Measurements from ENCODE around the gene MAP4K4. TPM values are rescaled to one million over a fixed set of nuclear protein-coding genes. Genes with fewer than 3 reads are reported as not detected.

MAP4K4 gene
- total RNA-seq, 1 experiment from 2014 or later, result 2.7 TPM

- H2AFZ ChIP-seq (ENCODE audit: low read length), result no peak overlapping the region
- no peaks in the 10 kb centered on the region for H3K4me1 ChIP-seq (ENCODE audit: low read length)
- H3K27ac ChIP-seq (ENCODE audit: low read length), result no peak overlapping the region
- DNase-seq, result no peak
- H3K4me2 ChIP-seq (ENCODE audit: low read depth, low read length, poor library complexity, severe bottlenecking), result no peak overlapping the region
- no peaks in the 10 kb centered on the region for H3K36me3 ChIP-seq (ENCODE audit: insufficient read depth, low read length)
- H3K9me2 ChIP-seq (replicated peaks; ENCODE audit: insufficient read depth, low read length), result no peaks in the 10 kb centered on the region
- H3K27me3 ChIP-seq (ENCODE audit: low read length), result no peaks in the 10 kb centered on the region
- peaks cover 3% of the 10 kb centered on the region; the same call in 1 of the 2 replicates for H4K20me1 ChIP-seq (ENCODE audit: insufficient read depth, low read depth, low read length)
- H3K79me2 ChIP-seq (ENCODE audit: low read length), result no peaks in the 10 kb centered on the region
- H3K4me3 ChIP-seq (ENCODE audit: low read length), result no peak overlapping the region
- no peak overlapping the region for H3K9ac ChIP-seq (ENCODE audit: low read length)
- no peaks in the 10 kb centered on the region for H3K9me3 ChIP-seq (ENCODE audit: low read length)
Observed at GRCh38 chr2:101830555-101830954, 133.0 kb downstream of the MAP4K4 start.

GRCh38 chr2:101831351-101831865 lies 133.9 kb downstream of the MAP4K4 start:
- no peaks in the 10 kb centered on the region for H3K79me2 ChIP-seq (ENCODE audit: low read length)
- H3K27me3 ChIP-seq (ENCODE audit: low read length), result no peaks in the 10 kb centered on the region
- no peak overlapping the region for H3K4me3 ChIP-seq (ENCODE audit: low read length)
- H3K9me3 ChIP-seq (ENCODE audit: low read length), result no peaks in the 10 kb centered on the region
- H3K27ac ChIP-seq (ENCODE audit: low read length), result no peak overlapping the region
- H4K20me1 ChIP-seq (ENCODE audit: insufficient read depth, low read depth, low read length), result peaks cover 3% of the 10 kb centered on the region; the same call in 1 of the 2 replicates
- H3K9me2 ChIP-seq (replicated peaks; ENCODE audit: insufficient read depth, low read length), result no peaks in the 10 kb centered on the region
- DNase-seq, result peak; percentile 72
- no peaks in the 10 kb centered on the region for H3K36me3 ChIP-seq (ENCODE audit: insufficient read depth, low read length)
- H2AFZ ChIP-seq (ENCODE audit: low read length), result no peak overlapping the region
- no peaks in the 10 kb centered on the region for H3K4me1 ChIP-seq (ENCODE audit: low read length)
- H3K4me2 ChIP-seq (ENCODE audit: low read depth, low read length, poor library complexity, severe bottlenecking), result no peak overlapping the region
- H3K9ac ChIP-seq (ENCODE audit: low read length), result no peak overlapping the region

- H3K27me3 ChIP-seq (ENCODE audit: low read length), result no peaks in the 10 kb centered on the region
- no peaks in the 10 kb centered on the region for H3K9me3 ChIP-seq (ENCODE audit: low read length)
- no peak for DNase-seq
- H3K9ac ChIP-seq (ENCODE audit: low read length), result no peak overlapping the region
- H3K36me3 ChIP-seq (ENCODE audit: insufficient read depth, low read length), result no peaks in the 10 kb centered on the region
- no peaks in the 10 kb centered on the region for H3K79me2 ChIP-seq (ENCODE audit: low read length)
- no peaks in the 10 kb centered on the region for H3K4me1 ChIP-seq (ENCODE audit: low read length)
- H3K4me2 ChIP-seq (ENCODE audit: low read depth, low read length, poor library complexity, severe bottlenecking), result no peak overlapping the region
- H3K9me2 ChIP-seq (replicated peaks; ENCODE audit: insufficient read depth, low read length), result no peaks in the 10 kb centered on the region
- no peak overlapping the region for H3K4me3 ChIP-seq (ENCODE audit: low read length)
- no peak overlapping the region for H2AFZ ChIP-seq (ENCODE audit: low read length)
- peaks cover 3% of the 10 kb centered on the region; the same call in 1 of the 2 replicates for H4K20me1 ChIP-seq (ENCODE audit: insufficient read depth, low read depth, low read length)
- H3K27ac ChIP-seq (ENCODE audit: low read length), result no peak overlapping the region
Observed at GRCh38 chr2:101832114-101832513, 134.6 kb downstream of the MAP4K4 start.

GRCh38 chr2:101833890-101834523 lies 136.5 kb downstream of the MAP4K4 start:
- H3K4me1 ChIP-seq (ENCODE audit: low read length), result no peaks in the 10 kb centered on the region
- H2AFZ ChIP-seq (ENCODE audit: low read length), result no peak overlapping the region
- no peak overlapping the region for H3K4me2 ChIP-seq (ENCODE audit: low read depth, low read length, poor library complexity, severe bottlenecking)
- H3K9me3 ChIP-seq (ENCODE audit: low read length), result no peaks in the 10 kb centered on the region
- no peaks in the 10 kb centered on the region for H3K9me2 ChIP-seq (replicated peaks; ENCODE audit: insufficient read depth, low read length)
- no peak for DNase-seq
- H3K79me2 ChIP-seq (ENCODE audit: low read length), result no peaks in the 10 kb centered on the region
- H3K27me3 ChIP-seq (ENCODE audit: low read length), result no peaks in the 10 kb centered on the region
- peaks cover 3% of the 10 kb centered on the region; the same call in 1 of the 2 replicates for H4K20me1 ChIP-seq (ENCODE audit: insufficient read depth, low read depth, low read length)
- H3K9ac ChIP-seq (ENCODE audit: low read length), result no peak overlapping the region
- H3K4me3 ChIP-seq (ENCODE audit: low read length), result no peak overlapping the region
- no peak overlapping the region for H3K27ac ChIP-seq (ENCODE audit: low read length)
- H3K36me3 ChIP-seq (ENCODE audit: insufficient read depth, low read length), result no peaks in the 10 kb centered on the region

GRCh38 chr2:101837354-101837753 lies 139.8 kb downstream of the MAP4K4 start:
- H3K9me2 ChIP-seq (replicated peaks; ENCODE audit: insufficient read depth, low read length), result no peaks in the 10 kb centered on the region
- DNase-seq, result no peak
- H3K36me3 ChIP-seq (ENCODE audit: insufficient read depth, low read length), result no peaks in the 10 kb centered on the region
- no peaks in the 10 kb centered on the region for H3K4me1 ChIP-seq (ENCODE audit: low read length)
- H3K27ac ChIP-seq (ENCODE audit: low read length), result no peak overlapping the region
- no peak overlapping the region for H3K4me3 ChIP-seq (ENCODE audit: low read length)
- no peak overlapping the region for H3K4me2 ChIP-seq (ENCODE audit: low read depth, low read length, poor library complexity, severe bottlenecking)
- no peaks in the 10 kb centered on the region for H3K79me2 ChIP-seq (ENCODE audit: low read length)
- H2AFZ ChIP-seq (ENCODE audit: low read length), result no peak overlapping the region
- H3K9ac ChIP-seq (ENCODE audit: low read length), result no peak overlapping the region
- H3K9me3 ChIP-seq (ENCODE audit: low read length), result no peaks in the 10 kb centered on the region
- H3K27me3 ChIP-seq (ENCODE audit: low read length), result no peaks in the 10 kb centered on the region
- peaks cover 3% of the 10 kb centered on the region; the same call in 1 of the 2 replicates for H4K20me1 ChIP-seq (ENCODE audit: insufficient read depth, low read depth, low read length)

- no peak overlapping the region for H2AFZ ChIP-seq (ENCODE audit: low read length)
- H3K4me2 ChIP-seq (ENCODE audit: low read depth, low read length, poor library complexity, severe bottlenecking), result no peak overlapping the region
- H3K79me2 ChIP-seq (ENCODE audit: low read length), result no peaks in the 10 kb centered on the region
- H4K20me1 ChIP-seq (ENCODE audit: insufficient read depth, low read depth, low read length), result no peaks in the 10 kb centered on the region
- DNase-seq, result no peak
- no peaks in the 10 kb centered on the region for H3K4me1 ChIP-seq (ENCODE audit: low read length)
- H3K36me3 ChIP-seq (ENCODE audit: insufficient read depth, low read length), result no peaks in the 10 kb centered on the region
- no peaks in the 10 kb centered on the region for H3K9me3 ChIP-seq (ENCODE audit: low read length)
- no peak overlapping the region for H3K27ac ChIP-seq (ENCODE audit: low read length)
- H3K9me2 ChIP-seq (replicated peaks; ENCODE audit: insufficient read depth, low read length), result no peaks in the 10 kb centered on the region
- no peak overlapping the region for H3K4me3 ChIP-seq (ENCODE audit: low read length)
- no peaks in the 10 kb centered on the region for H3K27me3 ChIP-seq (ENCODE audit: low read length)
- no peak overlapping the region for H3K9ac ChIP-seq (ENCODE audit: low read length)
Observed at GRCh38 chr2:101841679-101842327, 144.3 kb downstream of the MAP4K4 start.

GRCh38 chr2:101842471-101842870 lies 145.0 kb downstream of the MAP4K4 start:
- Histone ChIP-seq H3K27me3 (ENCODE audit: low read length) (no peaks in the 10 kb centered on the region), H3K4me1 (ENCODE audit: low read length) (no peaks in the 10 kb centered on the region), H2AFZ (ENCODE audit: low read length) (no peak overlapping the region), H3K36me3 (ENCODE audit: insufficient read depth, low read length) (no peaks in the 10 kb centered on the region), H3K4me3 (ENCODE audit: low read length) (no peak overlapping the region), H3K79me2 (ENCODE audit: low read length) (no peaks in the 10 kb centered on the region), H3K9me3 (ENCODE audit: low read length) (no peaks in the 10 kb centered on the region), H3K27ac (ENCODE audit: low read length) (no peak overlapping the region), H4K20me1 (ENCODE audit: insufficient read depth, low read depth, low read length) (no peaks in the 10 kb centered on the region), H3K9me2 (replicated peaks; ENCODE audit: insufficient read depth, low read length) (no peaks in the 10 kb centered on the region), H3K4me2 (ENCODE audit: low read depth, low read length, poor library complexity, severe bottlenecking) (no peak overlapping the region), H3K9ac (ENCODE audit: low read length) (no peak overlapping the region)
- DNase-seq, result no peak

- no peak overlapping the region for H3K4me3 ChIP-seq (ENCODE audit: low read length)
- H3K9ac ChIP-seq (ENCODE audit: low read length), result no peak overlapping the region
- H3K79me2 ChIP-seq (ENCODE audit: low read length), result no peaks in the 10 kb centered on the region
- no peak overlapping the region for H3K4me2 ChIP-seq (ENCODE audit: low read depth, low read length, poor library complexity, severe bottlenecking)
- no peaks in the 10 kb centered on the region for H3K4me1 ChIP-seq (ENCODE audit: low read length)
- H3K36me3 ChIP-seq (ENCODE audit: insufficient read depth, low read length), result no peaks in the 10 kb centered on the region
- H3K9me2 ChIP-seq (replicated peaks; ENCODE audit: insufficient read depth, low read length), result no peaks in the 10 kb centered on the region
- H4K20me1 ChIP-seq (ENCODE audit: insufficient read depth, low read depth, low read length), result no peaks in the 10 kb centered on the region
- H3K27me3 ChIP-seq (ENCODE audit: low read length), result no peaks in the 10 kb centered on the region
- H3K9me3 ChIP-seq (ENCODE audit: low read length), result no peaks in the 10 kb centered on the region
- H3K27ac ChIP-seq (ENCODE audit: low read length), result no peak overlapping the region
- H2AFZ ChIP-seq (ENCODE audit: low read length), result no peak overlapping the region
- no peak for DNase-seq
Observed at GRCh38 chr2:101843048-101843447, 145.5 kb downstream of the MAP4K4 start.
